ENCODE measurements around the gene BIN1. TPM values are rescaled to one million over a fixed set of nuclear protein-coding genes. Genes with fewer than 3 reads are reported as not detected.

BIN1 gene
- total and polyA plus RNA-seq, 4 donors: 103 to 220 (median 163) TPM

- no peaks in the 10 kb centered on the region for H3K27me3 ChIP-seq (ENCODE audit: control insufficient read depth, insufficient read depth, low read length)
- H3K9me3 ChIP-seq (ENCODE audit: control insufficient read depth, insufficient read depth, low read length): no peaks in the 10 kb centered on the region
- 91% methylated on average over 4 of the region's 10 CpGs for WGBS (ENCODE audit: insufficient coverage)
Observed at GRCh38 chr2:127022817-127023216, 84.1 kb downstream of the BIN1 start.

GRCh38 chr2:127020536-127020935, 86.4 kb downstream of the BIN1 start:
- Histone ChIP-seq H3K4me3 (ENCODE audit: low read depth, low read length) (no peak overlapping the region), H3K4me1 (ENCODE audit: control insufficient read depth, insufficient read depth, low read length) (peaks cover 11% of the 10 kb centered on the region), H3K36me3 (ENCODE audit: control insufficient read depth, insufficient read depth, low read length) (no peaks in the 10 kb centered on the region), H3K27ac (ENCODE audit: low read depth, low read length) (no peak overlapping the region), H3K27me3 (ENCODE audit: control insufficient read depth, insufficient read depth, low read length) (no peaks in the 10 kb centered on the region), H3K9me3 (ENCODE audit: control insufficient read depth, insufficient read depth, low read length) (no peaks in the 10 kb centered on the region)
- DNase-seq (ENCODE audit: low read depth in 4 of 6, low spot score in 6 of 6): no peak
- WGBS (ENCODE audit: insufficient coverage): 74% methylated on average over 3 of the region's 3 CpGs

More at GRCh38 chr2:127022817-127023216, 84.1 kb downstream of the BIN1 start:
- DNase-seq (ENCODE audit: low read depth in 4 of 6, low spot score in 6 of 6): no peak
- Histone ChIP-seq H3K4me1 (ENCODE audit: control insufficient read depth, insufficient read depth, low read length) (peaks cover 17% of the 10 kb centered on the region), H3K27ac (ENCODE audit: low read depth, low read length) (no peak overlapping the region), H3K36me3 (ENCODE audit: control insufficient read depth, insufficient read depth, low read length) (no peaks in the 10 kb centered on the region), H3K4me3 (ENCODE audit: low read depth, low read length) (no peak overlapping the region)

- Histone ChIP-seq H3K9me3 (ENCODE audit: control insufficient read depth, insufficient read depth, low read length) (no peaks in the 10 kb centered on the region), H3K36me3 (ENCODE audit: control insufficient read depth, insufficient read depth, low read length) (no peaks in the 10 kb centered on the region), H3K4me1 (ENCODE audit: control insufficient read depth, insufficient read depth, low read length) (no peaks in the 10 kb centered on the region), H3K27ac (ENCODE audit: low read depth, low read length) (no peak overlapping the region), H3K4me3 (ENCODE audit: low read depth, low read length) (no peak overlapping the region), H3K27me3 (ENCODE audit: control insufficient read depth, insufficient read depth, low read length) (no peaks in the 10 kb centered on the region)
- 90% methylated on average over 4 of the region's 5 CpGs for WGBS (ENCODE audit: insufficient coverage)
- DNase-seq (ENCODE audit: low read depth in 4 of 6, low spot score in 6 of 6): no peak
Observed at GRCh38 chr2:127017548-127017947, 89.4 kb downstream of the BIN1 start.

GRCh38 chr2:127016329-127016728, 90.6 kb downstream of the BIN1 start:
- 98% methylated on average over 22 of the region's 24 CpGs for WGBS (ENCODE audit: insufficient coverage)
- H3K36me3 ChIP-seq (ENCODE audit: control insufficient read depth, insufficient read depth, low read length): no peaks in the 10 kb centered on the region
- DNase-seq (ENCODE audit: low read depth in 4 of 6, low spot score in 6 of 6): no peak

GRCh38 chr2:127015106-127015910, 91.6 kb downstream of the BIN1 start:
- Histone ChIP-seq H3K4me1 (ENCODE audit: control insufficient read depth, insufficient read depth, low read length) (no peaks in the 10 kb centered on the region), H3K27ac (ENCODE audit: low read depth, low read length) (no peak overlapping the region), H3K9me3 (ENCODE audit: control insufficient read depth, insufficient read depth, low read length) (no peaks in the 10 kb centered on the region), H3K36me3 (ENCODE audit: control insufficient read depth, insufficient read depth, low read length) (no peaks in the 10 kb centered on the region), H3K4me3 (ENCODE audit: low read depth, low read length) (no peak overlapping the region), H3K27me3 (ENCODE audit: control insufficient read depth, insufficient read depth, low read length) (no peaks in the 10 kb centered on the region)
- WGBS (ENCODE audit: insufficient coverage): 93% methylated on average over 7 of the region's 8 CpGs
- DNase-seq (ENCODE audit: low read depth in 4 of 6, low spot score in 6 of 6): no peak

More at GRCh38 chr2:127016329-127016728, 90.6 kb downstream of the BIN1 start:
- H3K9me3 ChIP-seq (ENCODE audit: control insufficient read depth, insufficient read depth, low read length): no peaks in the 10 kb centered on the region
- no peaks in the 10 kb centered on the region for H3K27me3 ChIP-seq (ENCODE audit: control insufficient read depth, insufficient read depth, low read length)
- no peak overlapping the region for H3K4me3 ChIP-seq (ENCODE audit: low read depth, low read length)
- H3K27ac ChIP-seq (ENCODE audit: low read depth, low read length): no peak overlapping the region
- no peaks in the 10 kb centered on the region for H3K4me1 ChIP-seq (ENCODE audit: control insufficient read depth, insufficient read depth, low read length)

GRCh38 chr2:127014630-127015029, 92.3 kb downstream of the BIN1 start:
- no peak overlapping the region for H3K27ac ChIP-seq (ENCODE audit: low read depth, low read length)
- no peak for DNase-seq (ENCODE audit: low read depth in 4 of 6, low spot score in 6 of 6)
- WGBS (ENCODE audit: insufficient coverage): no CpG with 5 or more reads among the region's 4 CpGs

GRCh38 chr2:127014224-127014623, 92.7 kb downstream of the BIN1 start:
- no peak overlapping the region for H3K27ac ChIP-seq (ENCODE audit: low read depth, low read length)
- H3K4me3 ChIP-seq (ENCODE audit: low read depth, low read length): no peak overlapping the region
- DNase-seq (ENCODE audit: low read depth in 4 of 6, low spot score in 6 of 6): no peak
- H3K9me3 ChIP-seq (ENCODE audit: control insufficient read depth, insufficient read depth, low read length): no peaks in the 10 kb centered on the region
- no peaks in the 10 kb centered on the region for H3K36me3 ChIP-seq (ENCODE audit: control insufficient read depth, insufficient read depth, low read length)
- WGBS (ENCODE audit: insufficient coverage): 42% methylated on average over 1 of the region's 1 CpG
- H3K4me1 ChIP-seq (ENCODE audit: control insufficient read depth, insufficient read depth, low read length): no peaks in the 10 kb centered on the region
- H3K27me3 ChIP-seq (ENCODE audit: control insufficient read depth, insufficient read depth, low read length): no peaks in the 10 kb centered on the region

More at GRCh38 chr2:127014630-127015029, 92.3 kb downstream of the BIN1 start:
- H3K9me3 ChIP-seq (ENCODE audit: control insufficient read depth, insufficient read depth, low read length): no peaks in the 10 kb centered on the region
- H3K27me3 ChIP-seq (ENCODE audit: control insufficient read depth, insufficient read depth, low read length): no peaks in the 10 kb centered on the region
- H3K36me3 ChIP-seq (ENCODE audit: control insufficient read depth, insufficient read depth, low read length): no peaks in the 10 kb centered on the region
- no peak overlapping the region for H3K4me3 ChIP-seq (ENCODE audit: low read depth, low read length)
- H3K4me1 ChIP-seq (ENCODE audit: control insufficient read depth, insufficient read depth, low read length): no peaks in the 10 kb centered on the region

- WGBS (ENCODE audit: insufficient coverage): 73% methylated on average over 6 of the region's 7 CpGs
- H3K4me3 ChIP-seq (ENCODE audit: low read depth, low read length): no peak overlapping the region
- H3K9me3 ChIP-seq (ENCODE audit: control insufficient read depth, insufficient read depth, low read length): no peaks in the 10 kb centered on the region
- DNase-seq (ENCODE audit: low read depth in 4 of 6, low spot score in 6 of 6): no peak
- no peaks in the 10 kb centered on the region for H3K27me3 ChIP-seq (ENCODE audit: control insufficient read depth, insufficient read depth, low read length)
- no peak overlapping the region for H3K27ac ChIP-seq (ENCODE audit: low read depth, low read length)
- H3K4me1 ChIP-seq (ENCODE audit: control insufficient read depth, insufficient read depth, low read length): no peaks in the 10 kb centered on the region
- H3K36me3 ChIP-seq (ENCODE audit: control insufficient read depth, insufficient read depth, low read length): no peaks in the 10 kb centered on the region
Observed at GRCh38 chr2:127012868-127013267, 94.1 kb downstream of the BIN1 start.

GRCh38 chr2:127012215-127012614, 94.7 kb downstream of the BIN1 start:
- no peak overlapping the region for H3K4me3 ChIP-seq (ENCODE audit: low read depth, low read length)
- no peaks in the 10 kb centered on the region for H3K36me3 ChIP-seq (ENCODE audit: control insufficient read depth, insufficient read depth, low read length)
- no peaks in the 10 kb centered on the region for H3K4me1 ChIP-seq (ENCODE audit: control insufficient read depth, insufficient read depth, low read length)
- peak in 1 of 6 donors; percentile 24 for DNase-seq (ENCODE audit: low read depth in 4 of 6, low spot score in 6 of 6)
- no peaks in the 10 kb centered on the region for H3K27me3 ChIP-seq (ENCODE audit: control insufficient read depth, insufficient read depth, low read length)
- 61% methylated on average over 2 of the region's 2 CpGs for WGBS (ENCODE audit: insufficient coverage)
- no peaks in the 10 kb centered on the region for H3K9me3 ChIP-seq (ENCODE audit: control insufficient read depth, insufficient read depth, low read length)
- H3K27ac ChIP-seq (ENCODE audit: low read depth, low read length): no peak overlapping the region

- H3K4me1 ChIP-seq (ENCODE audit: control insufficient read depth, insufficient read depth, low read length): no peaks in the 10 kb centered on the region
- no peaks in the 10 kb centered on the region for H3K27me3 ChIP-seq (ENCODE audit: control insufficient read depth, insufficient read depth, low read length)
- no peaks in the 10 kb centered on the region for H3K9me3 ChIP-seq (ENCODE audit: control insufficient read depth, insufficient read depth, low read length)
- no peaks in the 10 kb centered on the region for H3K36me3 ChIP-seq (ENCODE audit: control insufficient read depth, insufficient read depth, low read length)
- no peak for DNase-seq (ENCODE audit: low read depth in 4 of 6, low spot score in 6 of 6)
- no CpG with 5 or more reads among the region's 8 CpGs for WGBS (ENCODE audit: insufficient coverage)
- H3K27ac ChIP-seq (ENCODE audit: low read depth, low read length): no peak overlapping the region
- no peak overlapping the region for H3K4me3 ChIP-seq (ENCODE audit: low read depth, low read length)
Observed at GRCh38 chr2:127011796-127012195, 95.2 kb downstream of the BIN1 start.

All from spinal cord (tissue), 10 donors.